TTC549 (cell line): ENCODE measurements around the gene SMCP.
A peak's percentile ranks its signal among the peaks of the same experiment; 100 is the strongest.

Experiments
- FAIRE-seq: peaks from 2 replicates; lab custom pipeline; 2012; peaks lifted over from hg19 to GRCh38; lab: Jason Lieb, UNC

The SMCP gene, protein sequence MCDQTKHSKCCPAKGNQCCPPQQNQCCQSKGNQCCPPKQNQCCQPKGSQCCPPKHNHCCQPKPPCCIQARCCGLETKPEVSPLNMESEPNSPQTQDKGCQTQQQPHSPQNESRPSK

DNA sequence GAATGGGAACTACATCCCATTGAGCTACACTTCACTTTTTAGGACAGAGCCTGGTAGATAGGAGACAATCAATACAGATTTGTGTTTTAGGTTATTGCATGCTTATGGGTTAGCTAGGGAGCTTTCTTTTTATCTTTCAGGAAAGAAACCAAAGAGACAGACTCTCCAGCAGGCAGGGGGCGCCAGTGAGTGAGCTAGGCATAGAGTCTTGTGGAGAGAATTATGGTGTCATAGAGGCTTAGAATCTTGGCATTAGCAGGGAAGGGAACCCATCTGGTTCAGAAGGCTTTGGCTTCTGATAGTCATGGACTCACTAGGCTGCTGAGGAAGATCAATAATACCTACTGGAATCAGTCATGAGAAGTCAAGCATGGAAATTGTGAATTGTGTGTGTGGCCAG is at the start of gene SMCP:
SMCP (plus strand) TSS at position 281 of the 400 bp plus-strand sequence. CDS start 6,101 bp downstream, outside the sequence.
- no peak for FAIRE-seq

DNA sequence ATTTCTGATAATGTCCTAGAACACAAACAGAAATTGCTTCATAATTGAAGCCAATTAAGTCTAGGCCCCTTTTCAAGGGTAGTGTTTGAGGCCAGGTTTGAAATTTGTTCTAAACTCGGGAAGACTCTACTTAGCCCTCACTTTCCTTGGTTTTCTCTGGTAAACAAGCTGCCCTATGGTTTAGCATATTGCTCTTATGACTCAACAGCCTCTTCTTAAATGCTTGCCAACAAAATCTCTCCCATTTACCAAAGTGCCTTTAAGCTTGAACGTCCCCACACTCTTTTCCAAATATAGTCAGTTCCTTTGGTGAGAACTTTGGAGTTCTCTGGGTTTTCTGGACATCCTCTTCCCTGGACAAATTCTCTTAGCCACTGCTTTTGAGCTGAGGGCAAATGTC is 41.3 kb upstream of the SMCP start:
- no peak for FAIRE-seq

DNA sequence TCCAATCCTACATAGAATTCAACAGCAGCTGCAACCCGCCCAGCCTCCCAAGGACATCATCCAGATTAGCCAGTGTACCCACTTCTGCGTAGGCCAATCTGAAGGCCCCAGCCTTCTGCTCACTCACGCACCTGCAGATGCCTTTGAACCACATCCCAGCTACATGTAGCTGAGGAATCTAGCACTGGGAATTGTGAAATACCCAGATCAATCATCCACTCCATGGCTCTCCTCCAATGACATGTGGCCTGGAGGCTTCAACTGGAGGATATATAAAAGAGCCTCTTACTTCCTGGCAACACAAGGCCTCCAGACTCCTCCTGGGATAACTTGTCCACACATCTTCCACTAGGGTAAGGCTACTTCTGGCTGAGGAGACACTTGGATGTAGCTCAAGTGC is 35.6 kb upstream of the SMCP start, which contains the start of gene LCE6A:
LCE6A (plus strand) TSS at position 301 of the 400 bp plus-strand sequence. CDS start 665 bp downstream, outside the sequence.
- no peak for FAIRE-seq

DNA sequence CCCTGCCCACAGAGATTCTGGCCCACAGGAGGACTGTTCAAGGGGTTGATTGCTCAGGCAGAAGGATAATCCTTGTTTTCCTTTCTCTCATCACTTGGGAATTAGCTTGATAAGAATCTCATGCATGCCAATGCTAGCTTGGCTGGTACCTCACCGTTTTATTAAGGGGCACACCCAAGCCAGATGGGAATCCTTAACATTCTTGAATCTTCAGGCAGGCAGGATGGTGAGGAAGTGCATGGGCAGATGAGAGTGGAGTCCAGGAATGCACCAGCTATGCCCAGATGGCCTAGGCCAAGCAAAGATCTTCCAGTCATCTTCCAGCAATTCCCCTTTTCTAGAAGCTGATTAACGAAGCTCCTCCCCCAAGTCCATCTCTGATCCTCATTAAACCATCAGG is 22.5 kb upstream of the SMCP start:
- no peak for FAIRE-seq

DNA sequence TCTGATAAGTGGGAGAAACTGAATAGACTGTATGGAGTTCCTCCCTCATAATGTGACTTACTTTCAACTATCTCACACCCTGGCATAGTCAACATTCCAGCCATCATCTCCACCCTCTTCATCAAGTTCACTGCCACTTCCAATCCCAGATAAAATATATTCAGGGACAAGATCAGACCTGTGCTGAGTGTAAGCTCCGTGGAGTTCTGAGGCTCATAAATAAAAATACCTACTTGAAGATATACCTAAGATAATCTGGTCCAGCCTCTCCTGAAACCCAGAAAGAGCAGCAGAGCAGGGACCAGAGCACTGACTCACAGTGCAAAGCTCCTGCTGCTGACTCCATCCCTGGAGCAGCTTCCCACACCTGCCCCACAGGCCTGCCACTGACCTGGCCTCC is 20.1 kb upstream of the SMCP start:
- FAIRE-seq, result no peak

DNA sequence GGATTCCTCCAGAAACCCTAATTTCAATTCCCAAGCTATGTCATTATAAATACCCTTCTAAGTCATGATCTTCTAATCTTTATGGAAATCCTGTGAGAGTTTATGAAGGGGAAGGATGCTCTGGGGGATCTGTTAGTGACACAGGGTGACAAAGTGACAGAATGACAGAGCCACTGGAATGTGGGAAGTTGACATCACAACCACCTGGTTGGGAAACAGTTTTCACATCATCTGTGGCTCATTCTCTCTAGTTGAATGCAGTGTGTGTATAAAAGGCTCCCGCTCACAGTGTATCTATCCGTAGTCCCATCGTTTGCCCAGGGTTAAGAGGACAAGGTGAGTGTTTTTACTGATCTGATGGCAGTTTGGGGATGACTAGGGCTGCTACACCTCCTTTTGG is 18.4 kb upstream of the SMCP start, which contains the start of gene LCE7A:
LCE7A (plus strand) TSS at position 301 of the 400 bp plus-strand sequence. CDS start 702 bp downstream, outside the sequence.
- no peak for FAIRE-seq

DNA sequence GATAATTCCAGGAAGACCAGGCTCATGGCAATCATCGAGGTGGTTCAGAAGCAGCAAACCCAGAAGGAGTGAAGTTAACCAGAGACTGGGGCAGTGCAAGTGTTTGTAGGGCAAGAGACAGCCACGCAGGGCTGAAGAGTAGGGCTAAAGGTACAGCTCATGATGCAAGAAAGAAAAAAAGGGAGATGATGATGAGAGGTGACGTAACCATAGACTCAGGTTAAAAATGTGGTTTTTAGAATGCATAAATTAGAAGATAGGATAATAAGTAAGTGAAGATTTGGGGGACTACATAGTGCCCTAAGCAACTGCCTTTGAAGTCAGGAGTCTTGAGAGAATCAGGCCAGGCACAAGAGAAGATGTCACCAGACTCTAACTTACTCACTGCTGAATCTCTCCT is 18.0 kb upstream of the SMCP start:
- FAIRE-seq, result no peak

DNA sequence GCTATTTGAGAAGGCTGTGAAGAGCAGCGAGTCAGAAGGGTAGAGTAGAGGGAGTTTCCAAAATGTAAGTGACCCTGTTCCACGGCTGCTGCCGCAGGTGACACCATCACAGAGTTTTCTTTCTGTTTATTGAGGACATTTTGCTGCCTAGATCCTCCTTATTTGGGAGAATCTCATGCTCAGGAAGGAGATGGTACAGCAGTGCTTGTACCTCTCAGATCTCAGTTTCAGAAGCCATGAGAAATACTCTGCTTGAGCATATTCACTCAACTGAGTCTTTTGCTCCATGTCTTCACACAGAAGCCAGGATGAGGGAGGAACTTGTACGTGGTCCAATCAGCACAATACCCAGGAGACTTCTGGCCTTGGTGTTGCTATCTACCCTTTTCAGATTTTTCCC is 16.7 kb upstream of the SMCP start:
- FAIRE-seq, result no peak

DNA sequence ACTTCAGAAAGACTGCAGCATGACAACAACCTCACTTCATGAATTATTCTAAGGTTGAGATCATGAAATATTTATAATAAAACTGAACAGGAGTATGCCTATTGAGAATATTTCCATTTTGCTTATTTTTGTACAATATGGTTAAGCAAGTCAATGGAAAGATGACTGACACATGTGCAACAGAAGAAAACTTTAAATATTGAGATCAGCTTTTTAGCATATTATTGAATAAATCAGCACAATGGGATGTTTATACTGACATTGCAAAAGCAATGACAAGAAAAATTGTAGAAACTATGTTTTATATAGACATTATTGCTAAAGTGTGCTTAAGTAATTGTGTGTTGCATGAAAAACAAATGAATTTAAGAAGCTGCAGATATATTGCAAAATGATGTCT is 13.7 kb upstream of the SMCP start:
- FAIRE-seq, result no peak

DNA sequence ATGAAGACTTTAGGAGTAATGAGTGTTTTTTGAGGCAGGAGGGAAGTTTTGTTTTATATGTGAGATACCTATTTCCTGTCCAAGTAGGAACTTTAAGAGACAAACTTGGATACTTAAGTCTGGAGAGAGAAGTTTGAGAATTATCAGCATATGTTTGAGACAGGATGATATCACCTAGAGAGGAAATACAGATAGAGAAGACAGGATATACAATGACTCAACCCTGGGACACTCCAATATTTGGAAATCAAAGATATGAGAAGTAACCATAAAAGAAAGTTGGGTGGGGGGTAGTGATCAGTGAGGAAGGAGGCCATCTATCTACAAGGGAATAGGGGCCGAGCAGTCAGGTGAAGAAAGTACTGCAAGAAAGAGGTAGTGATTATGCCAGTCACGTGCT is 11.8 kb upstream of the SMCP start:
- FAIRE-seq, result no peak

DNA sequence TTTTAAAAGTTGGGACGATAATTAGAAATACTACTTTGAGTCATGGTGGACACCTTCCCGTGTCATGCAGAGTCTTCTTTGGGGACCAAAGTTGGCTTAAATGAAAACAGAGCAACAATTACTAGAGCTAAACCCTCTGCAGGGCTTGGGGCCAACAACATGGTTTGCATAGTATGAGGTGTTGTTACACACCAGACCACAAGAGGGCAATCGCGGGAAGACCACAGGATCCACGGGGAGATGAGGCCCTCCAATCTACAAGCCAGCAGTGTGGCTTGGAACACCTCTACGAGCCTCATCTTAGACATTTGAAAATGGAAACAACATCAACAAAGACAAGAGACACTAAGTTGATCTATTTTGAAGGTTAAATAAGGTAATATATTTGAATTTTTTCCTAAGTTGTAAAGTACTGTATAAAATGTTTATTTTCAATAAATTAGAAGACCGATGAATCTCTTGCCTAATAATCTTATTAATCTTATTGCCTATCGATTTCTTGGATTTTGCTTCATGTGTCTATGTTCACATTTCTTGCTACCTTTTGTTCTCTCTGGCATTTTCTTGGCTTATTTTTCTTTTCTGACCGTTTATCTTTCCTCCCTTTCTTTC is 8.2 kb upstream of the SMCP start:
- FAIRE-seq, result peak; percentile 90

DNA sequence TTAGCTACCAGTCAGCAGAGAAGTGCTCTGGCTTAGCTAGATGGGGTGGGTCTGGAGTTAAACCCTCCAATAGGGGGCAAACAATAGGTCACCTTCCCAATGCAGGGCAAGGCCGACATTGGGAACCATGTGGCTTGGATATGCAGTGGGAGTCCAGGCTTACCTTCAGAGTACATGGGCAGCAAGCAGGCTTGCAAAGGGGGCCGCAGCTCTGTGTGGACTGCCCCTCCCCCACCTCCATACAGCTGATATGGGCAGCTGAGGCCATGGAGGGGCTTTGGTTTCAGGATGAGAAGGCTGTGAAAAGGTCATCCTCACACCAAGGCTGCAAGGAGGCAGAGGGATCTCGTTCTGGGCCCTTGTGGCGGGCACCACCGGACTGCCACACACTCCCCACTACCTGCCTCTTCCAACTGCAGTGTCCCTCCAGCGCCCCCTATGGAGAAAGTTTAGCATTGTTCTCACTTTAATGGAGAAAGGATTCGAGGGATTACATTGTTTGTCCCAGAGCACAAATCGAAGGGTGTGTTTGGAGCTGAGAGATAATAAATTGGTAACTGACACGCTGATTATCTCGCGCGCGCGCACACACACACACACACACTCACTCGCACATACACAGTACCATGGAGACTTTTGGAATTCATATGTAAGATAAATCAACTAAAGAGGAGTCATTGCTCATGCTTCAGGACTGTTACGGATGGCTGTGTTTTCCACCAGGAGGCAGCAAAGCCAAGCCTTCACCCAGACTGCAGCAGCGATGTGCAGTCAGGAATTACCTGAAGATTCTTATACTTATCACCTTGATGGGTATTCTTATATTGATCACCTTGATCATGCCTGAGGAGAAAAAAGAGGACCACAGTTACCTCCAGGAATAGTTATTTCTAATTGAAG is 7.0 kb upstream of the SMCP start:
- no peak for FAIRE-seq

DNA sequence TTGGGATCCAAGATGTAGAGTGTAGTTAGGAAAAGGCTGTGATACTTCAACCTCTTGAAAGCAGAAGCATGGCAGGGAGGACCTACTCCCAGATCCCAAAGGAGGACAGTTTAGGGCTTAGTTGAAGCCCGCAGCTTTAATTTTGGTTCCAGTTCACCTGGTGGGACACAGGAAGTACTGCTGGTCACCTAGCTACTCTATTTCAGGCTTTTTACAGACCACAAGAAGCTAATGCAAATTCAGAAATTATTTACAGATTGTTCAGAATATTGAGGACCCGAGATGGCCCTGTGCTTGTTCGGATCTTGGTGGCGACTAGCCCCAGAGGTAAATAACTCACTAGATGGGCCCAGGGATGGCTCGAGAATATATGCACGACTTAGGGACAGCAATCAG is 6.4 kb upstream of the SMCP start:
- no peak for FAIRE-seq

DNA sequence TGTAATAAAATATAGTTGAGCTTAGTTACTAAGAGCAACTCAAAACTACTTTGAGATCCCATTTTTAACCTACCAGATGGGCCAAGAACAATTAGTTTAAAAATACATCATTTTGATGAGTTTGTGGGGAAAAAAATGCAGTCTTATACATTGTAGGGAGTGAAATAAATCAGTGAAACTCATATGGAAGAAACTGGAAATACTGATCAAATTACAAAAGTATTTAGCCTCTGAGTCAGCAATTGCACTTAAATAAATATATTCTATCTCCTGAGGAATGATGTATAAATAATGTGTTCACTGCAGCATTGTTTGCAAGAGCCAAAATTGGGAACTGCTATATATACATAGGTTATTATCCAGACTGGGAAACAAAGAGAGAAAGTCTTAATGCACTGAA is 4.6 kb upstream of the SMCP start:
- FAIRE-seq, result no peak

DNA sequence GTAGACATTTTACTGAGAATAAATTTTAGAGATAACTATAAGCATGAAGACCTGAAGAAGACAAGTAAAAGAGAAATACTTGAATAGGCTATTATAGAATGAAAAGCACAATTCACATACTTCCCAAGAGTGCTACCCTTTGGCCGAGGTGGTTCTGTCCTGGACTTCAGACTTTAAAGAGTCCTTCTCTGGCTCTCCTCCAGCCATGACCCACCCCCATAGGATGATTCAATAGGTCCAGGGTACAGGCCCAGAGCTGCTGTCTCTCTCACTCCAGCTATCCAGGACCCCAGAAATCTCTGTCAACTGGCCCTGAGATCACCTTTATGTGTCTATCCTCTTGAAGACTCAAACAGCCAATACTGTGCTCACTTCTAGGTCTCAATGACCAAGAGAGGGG is 1.3 kb upstream of the SMCP start:
- no peak for FAIRE-seq

DNA sequence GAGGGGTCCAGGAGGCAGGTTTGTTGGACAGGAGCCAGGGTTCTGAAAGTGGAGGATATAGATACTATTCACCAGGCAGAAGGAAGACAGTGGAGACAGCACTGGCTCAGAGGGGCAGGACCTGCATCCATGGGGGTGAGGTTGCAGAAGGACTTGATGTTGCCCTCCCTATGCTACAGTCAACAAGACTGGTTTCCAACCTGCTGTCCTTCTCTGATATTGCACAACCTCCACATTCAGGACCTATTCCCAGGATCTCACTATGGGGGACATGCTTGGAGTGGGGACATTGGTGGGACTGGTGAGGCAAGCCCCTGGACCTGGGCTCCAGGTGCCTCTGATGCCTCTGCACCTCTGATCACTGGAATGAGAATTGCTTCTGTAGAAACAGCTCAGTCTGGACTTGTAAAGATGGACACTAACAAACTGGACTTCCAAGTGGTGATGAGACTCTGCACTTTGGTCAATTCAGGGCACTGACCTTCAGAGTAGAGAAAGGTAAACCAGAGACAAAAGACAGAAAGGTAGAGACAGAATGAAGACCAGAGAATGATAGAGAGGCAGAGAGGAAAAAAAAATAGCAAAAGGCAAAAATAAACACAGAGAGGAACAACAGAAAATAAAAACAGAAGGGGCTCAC is 1.6 kb downstream of the SMCP start:
- FAIRE-seq, result no peak

DNA sequence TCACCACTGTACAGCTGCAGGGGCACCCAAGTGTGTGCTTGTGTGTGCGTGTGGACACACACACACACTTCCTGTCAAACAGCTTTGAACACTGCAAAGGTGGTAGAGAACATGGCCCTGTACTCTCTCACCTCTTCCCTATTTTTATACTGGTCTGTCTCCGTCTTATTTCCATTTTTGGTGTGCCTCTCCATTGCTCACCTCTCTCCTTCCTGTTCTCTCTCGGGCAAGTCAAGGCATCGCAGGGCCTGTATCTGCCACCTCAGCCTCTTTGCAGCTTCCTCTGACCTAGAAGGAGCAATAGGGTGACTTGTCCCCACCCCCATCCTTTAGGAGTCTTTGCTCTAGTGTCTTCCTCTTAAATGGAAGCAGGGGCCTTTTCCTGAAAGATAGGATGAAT is 2.2 kb downstream of the SMCP start:
- no peak for FAIRE-seq

DNA sequence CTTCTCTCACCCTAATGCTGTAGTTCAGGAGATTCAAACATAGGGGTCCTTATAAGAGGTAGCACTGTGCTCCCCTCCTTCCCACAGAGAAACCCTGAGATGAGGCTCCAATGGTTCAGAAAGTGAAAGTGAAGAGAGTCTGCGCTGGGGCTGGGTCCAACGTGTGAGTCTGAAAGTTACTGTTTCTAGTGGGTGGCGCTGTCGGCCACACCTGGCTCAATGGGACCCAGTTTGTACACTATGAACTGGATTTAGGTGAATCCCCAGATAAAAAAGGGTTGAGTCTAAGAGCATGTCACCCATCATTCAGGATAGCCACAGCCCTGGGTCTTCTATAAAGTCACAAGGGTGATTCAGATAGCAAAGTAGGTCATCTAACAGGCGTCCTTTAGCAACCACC is 2.8 kb downstream of the SMCP start:
- no peak for FAIRE-seq

DNA sequence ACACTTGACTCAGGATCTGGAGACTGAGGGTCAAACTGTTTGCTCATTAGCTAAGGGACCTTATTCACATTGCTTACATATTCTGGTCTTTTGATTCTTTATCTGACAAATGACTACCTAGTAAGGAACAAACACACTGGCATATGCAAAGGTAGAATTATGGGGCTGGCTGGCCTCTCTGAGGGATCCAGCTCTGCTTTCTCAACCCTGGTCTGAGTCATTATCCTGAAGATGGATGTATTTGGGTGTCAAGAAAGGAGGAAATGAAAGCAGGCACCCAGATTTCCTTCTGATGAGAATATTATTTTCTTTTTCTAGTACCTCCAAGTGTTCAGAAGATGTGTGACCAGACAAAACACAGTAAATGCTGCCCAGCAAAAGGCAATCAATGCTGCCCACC is 6.0 kb downstream of the SMCP start:
- no peak for FAIRE-seq

DNA sequence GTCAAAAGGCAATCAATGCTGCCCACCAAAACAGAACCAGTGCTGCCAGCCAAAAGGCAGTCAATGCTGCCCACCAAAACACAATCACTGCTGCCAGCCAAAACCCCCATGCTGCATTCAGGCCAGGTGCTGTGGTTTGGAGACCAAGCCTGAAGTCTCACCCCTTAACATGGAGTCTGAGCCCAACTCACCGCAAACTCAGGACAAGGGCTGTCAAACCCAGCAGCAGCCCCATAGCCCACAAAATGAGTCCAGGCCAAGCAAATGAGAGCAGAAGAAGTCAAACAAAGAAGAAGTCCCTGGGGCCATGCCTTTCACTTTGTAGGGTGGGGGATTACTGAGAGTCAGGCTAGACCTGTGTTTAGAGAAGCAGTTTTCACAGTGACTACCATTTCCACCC is 6.4 kb downstream of the SMCP start:
- no peak for FAIRE-seq

DNA sequence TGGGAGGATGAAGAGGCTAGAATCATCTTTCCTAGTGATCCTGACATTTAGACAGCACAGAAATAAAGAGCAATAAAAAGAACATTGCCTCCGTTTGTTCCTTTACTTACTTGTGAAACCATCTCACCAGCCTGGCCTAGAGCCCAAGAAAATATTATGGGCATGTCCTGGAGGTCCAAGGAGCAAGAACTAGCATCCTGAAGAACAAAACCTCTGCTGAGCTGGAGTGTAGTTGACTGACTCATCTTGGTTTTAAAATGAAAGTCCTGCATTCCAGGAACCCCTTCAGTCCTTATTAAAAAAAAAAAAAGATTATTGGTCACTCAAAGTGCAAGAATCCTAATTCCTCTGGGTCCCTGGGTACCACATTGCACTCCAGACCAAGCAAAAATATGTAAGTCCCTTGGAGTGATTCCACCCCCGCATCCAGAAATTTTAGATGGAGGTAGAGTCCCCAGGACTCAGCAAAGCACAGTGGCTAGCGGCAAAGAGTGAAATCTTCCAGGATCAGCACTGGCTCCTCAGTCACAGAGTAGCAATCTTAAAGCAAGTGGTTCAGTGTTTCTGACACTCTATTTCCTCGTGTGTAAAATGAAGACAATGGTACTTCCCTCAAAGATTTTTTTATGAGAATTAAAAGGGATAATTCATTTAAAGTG is 7.0 kb downstream of the SMCP start:
- FAIRE-seq, result no peak

DNA sequence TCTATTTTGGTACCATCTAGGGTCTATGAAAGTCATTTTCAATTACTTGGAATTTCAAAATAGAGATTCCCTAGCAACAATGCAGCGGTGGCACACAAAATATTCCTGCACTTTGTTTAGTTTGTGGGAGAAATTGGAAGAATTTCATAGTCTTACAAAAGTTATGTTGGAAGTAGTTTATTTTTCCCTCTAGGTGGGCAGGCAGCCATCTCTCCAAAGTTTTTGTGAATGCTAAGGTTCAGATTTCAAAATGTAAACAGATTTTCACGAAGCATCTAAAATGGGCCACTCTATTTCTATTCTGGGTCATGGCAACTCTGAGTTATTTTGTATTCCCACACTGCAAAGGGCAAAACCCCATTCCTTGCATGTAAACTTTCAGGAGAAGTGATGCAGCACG is 8.0 kb downstream of the SMCP start:
- FAIRE-seq, result no peak
